Measurements from ENCODE around the gene NUDT22.
A peak's percentile ranks its signal among the peaks of the same experiment; 100 is the strongest.

NUDT22 gene

GRCh38 chr11:64181506-64182411 is 44.3 kb upstream of the NUDT22 start:
- TF ChIP-seq MAX (IDR thresholded peaks at IDR 0.05; ENCODE audit: low read depth, low read length) (peak; percentile 98), POLR2A (IDR thresholded peaks at IDR 0.05; ENCODE audit: extremely low read depth, insufficient read length) (peak; percentile 81), MYC (IDR thresholded peaks at IDR 0.05; ENCODE audit: low read depth, low read length) (peak; percentile 68), CTCF (IDR thresholded peaks at IDR 0.05; ENCODE audit: low read depth, low read length) (no peak)
- H3K4me3 ChIP-seq (ENCODE audit: low read depth, low read length), result peak overlapping the region; percentile 47
- peak; percentile 96 for DNase-seq (ENCODE audit: low read depth)

GRCh38 chr11:64183890-64184289 is 42.2 kb upstream of the NUDT22 start:
- peak overlapping the region; percentile 79 for H3K4me3 ChIP-seq (ENCODE audit: low read depth, low read length)
- DNase-seq (ENCODE audit: low read depth), result no peak
- no peak for TF ChIP-seq MAX (IDR thresholded peaks at IDR 0.05; ENCODE audit: low read depth, low read length)
- TF ChIP-seq MYC (IDR thresholded peaks at IDR 0.05; ENCODE audit: low read depth, low read length), result no peak
- no peak for TF ChIP-seq CTCF (IDR thresholded peaks at IDR 0.05; ENCODE audit: low read depth, low read length)
- TF ChIP-seq POLR2A (IDR thresholded peaks at IDR 0.05; ENCODE audit: extremely low read depth, insufficient read length), result no peak

GRCh38 chr11:64185175-64185692 is 40.8 kb upstream of the NUDT22 start:
- TF ChIP-seq POLR2A (IDR thresholded peaks at IDR 0.05; ENCODE audit: extremely low read depth, insufficient read length) (peak; percentile 96), CTCF (IDR thresholded peaks at IDR 0.05; ENCODE audit: low read depth, low read length) (no peak), MYC (IDR thresholded peaks at IDR 0.05; ENCODE audit: low read depth, low read length) (peak; percentile 82), MAX (IDR thresholded peaks at IDR 0.05; ENCODE audit: low read depth, low read length) (peak; percentile 93)
- no peak for DNase-seq (ENCODE audit: low read depth)
- H3K4me3 ChIP-seq (ENCODE audit: low read depth, low read length), result peak overlapping the region; percentile 79

- TF ChIP-seq MYC (IDR thresholded peaks at IDR 0.05; ENCODE audit: low read depth, low read length) (peak; percentile 91), CTCF (IDR thresholded peaks at IDR 0.05; ENCODE audit: low read depth, low read length) (peak; percentile 9), POLR2A (IDR thresholded peaks at IDR 0.05; ENCODE audit: extremely low read depth, insufficient read length) (peak; percentile 79), MAX (IDR thresholded peaks at IDR 0.05; ENCODE audit: low read depth, low read length) (peak; percentile 82)
- DNase-seq (ENCODE audit: low read depth), result peak; percentile 100
- H3K4me3 ChIP-seq (ENCODE audit: low read depth, low read length), result peak within 1 kb of the TSS; percentile 79
Observed at GRCh38 chr11:64185693-64186491, 40.2 kb upstream of the NUDT22 start, which contains the start of gene STIP1. TSS of gene STIP1 (plus strand) at chr11:64186171. CDS start at chr11:64186262, 91 bp downstream.

DNA sequence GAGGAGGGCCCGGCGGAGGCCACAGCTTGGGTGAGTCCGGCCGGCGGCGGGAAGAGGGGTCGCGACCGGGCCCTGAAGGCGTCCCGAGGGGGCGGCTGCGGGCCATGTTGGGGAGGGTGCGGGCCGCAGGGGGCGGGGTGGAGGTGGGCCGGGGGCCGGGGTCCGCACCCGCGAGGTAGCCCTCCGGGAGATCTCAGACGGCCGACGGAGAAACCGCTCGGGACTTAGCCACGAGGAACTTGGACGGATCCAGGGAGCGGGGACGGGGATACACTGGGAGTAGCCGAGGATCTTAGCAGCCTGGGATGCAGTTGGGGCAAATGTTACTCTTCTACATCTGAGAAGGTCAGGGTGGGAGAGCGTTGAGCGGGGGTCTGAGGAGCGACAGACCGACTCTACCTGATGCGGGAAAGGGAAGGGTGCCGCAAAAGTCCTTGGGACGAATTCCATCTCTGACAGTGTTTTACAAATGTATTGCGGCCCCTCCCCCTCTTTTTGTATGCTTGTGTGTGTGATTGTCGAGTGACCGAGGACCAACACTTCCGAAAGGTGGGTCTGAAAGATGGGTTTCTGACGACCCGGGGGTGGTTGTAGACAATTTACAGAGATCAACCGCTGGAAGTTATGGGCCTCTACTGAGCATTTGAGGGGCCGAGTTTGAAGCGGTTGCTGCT is 39.4 kb upstream of the NUDT22 start:
- TF ChIP-seq MYC (IDR thresholded peaks at IDR 0.05; ENCODE audit: low read depth, low read length) (no peak), CTCF (IDR thresholded peaks at IDR 0.05; ENCODE audit: low read depth, low read length) (no peak), MAX (IDR thresholded peaks at IDR 0.05; ENCODE audit: low read depth, low read length) (no peak), POLR2A (IDR thresholded peaks at IDR 0.05; ENCODE audit: extremely low read depth, insufficient read length) (no peak)
- DNase-seq (ENCODE audit: low read depth), result peak; percentile 61
- H3K4me3 ChIP-seq (ENCODE audit: low read depth, low read length), result no peak overlapping the region
